ENCODE measurements around the gene PLSCR1.

The PLSCR1 gene

GRCh38 chr3:146473726-146474125 lies 70.7 kb downstream of the PLSCR1 start:
- DNase-seq (ENCODE audit: low read depth, low spot score), result no peak

- no peak for DNase-seq (ENCODE audit: low read depth, low spot score)
These were observed 71.8 kb downstream of the PLSCR1 start for GRCh38 chr3:146472611-146473010.

GRCh38 chr3:146471012-146471411 lies 73.4 kb downstream of the PLSCR1 start:
- DNase-seq (ENCODE audit: low read depth, low spot score), result no peak

- DNase-seq (ENCODE audit: low read depth, low spot score), result no peak
These were observed 73.9 kb downstream of the PLSCR1 start for GRCh38 chr3:146470425-146470990.

- DNase-seq (ENCODE audit: low read depth, low spot score), result no peak
These were observed 75.0 kb downstream of the PLSCR1 start, which contains the start of gene PLSCR2 for GRCh38 chr3:146469150-146470017. Gene PLSCR2, minus strand, starts transcription at chr3:146469561. Its CDS starts 9,657 bp downstream, at chr3:146459904.

GRCh38 chr3:146468671-146469149 lies 75.7 kb downstream of the PLSCR1 start:
- DNase-seq (ENCODE audit: low read depth, low spot score), result no peak

- DNase-seq (ENCODE audit: low read depth, low spot score), result no peak
These were observed 76.2 kb downstream of the PLSCR1 start for GRCh38 chr3:146468234-146468633.

GRCh38 chr3:146466604-146467003 lies 77.8 kb downstream of the PLSCR1 start:
- no peak for DNase-seq (ENCODE audit: low read depth, low spot score)

- DNase-seq (ENCODE audit: low read depth, low spot score), result no peak
These were observed 78.5 kb downstream of the PLSCR1 start for GRCh38 chr3:146465693-146466465.
